Effector CD4-positive, alpha-beta T cell (primary cell): ENCODE measurements around the gene GJD2.

Experiments
- DNase-seq: peaks from one replicate; pipeline ENCODE4 v3.0.0-alpha.2; 2020

The GJD2 gene

DNA sequence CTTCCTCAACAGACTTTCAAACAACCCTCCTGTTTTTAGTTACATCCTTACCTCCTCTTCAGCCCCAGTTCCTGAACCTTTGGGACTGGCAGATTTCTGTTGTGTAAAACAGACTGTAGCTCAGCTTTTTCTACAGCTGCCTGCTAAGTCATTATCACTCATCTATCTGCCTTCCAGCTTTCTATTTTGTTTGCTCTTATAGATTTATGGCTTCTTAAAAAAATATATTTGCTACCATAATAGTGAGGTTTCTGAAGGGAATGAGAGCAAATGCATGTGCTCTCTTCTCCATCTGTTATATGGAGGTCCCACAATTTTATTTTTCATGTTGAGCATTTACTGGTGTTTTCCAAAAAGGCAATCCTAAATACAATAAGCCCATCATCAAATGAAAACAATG is 18.2 kb upstream of the GJD2 start:
- DNase-seq = no peak

DNA sequence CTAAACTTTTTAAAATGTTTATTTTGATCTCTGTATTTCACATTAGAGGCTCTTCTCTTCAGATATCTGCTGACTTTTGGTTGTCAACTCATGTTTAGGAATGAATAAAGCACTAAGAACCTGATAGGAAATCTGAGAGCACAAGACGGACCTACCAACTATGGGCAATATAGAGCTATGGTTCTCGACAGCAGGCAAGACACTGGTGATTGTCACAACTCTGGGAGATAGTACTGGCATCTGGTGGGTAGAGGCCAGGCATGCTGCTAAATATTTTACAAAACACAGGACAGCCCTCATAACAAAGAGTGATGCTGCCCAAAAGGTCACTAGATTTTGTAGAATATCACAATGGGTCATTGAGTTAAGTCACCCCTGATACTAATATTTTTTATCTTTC is 17.5 kb upstream of the GJD2 start:
- DNase-seq = no peak

DNA sequence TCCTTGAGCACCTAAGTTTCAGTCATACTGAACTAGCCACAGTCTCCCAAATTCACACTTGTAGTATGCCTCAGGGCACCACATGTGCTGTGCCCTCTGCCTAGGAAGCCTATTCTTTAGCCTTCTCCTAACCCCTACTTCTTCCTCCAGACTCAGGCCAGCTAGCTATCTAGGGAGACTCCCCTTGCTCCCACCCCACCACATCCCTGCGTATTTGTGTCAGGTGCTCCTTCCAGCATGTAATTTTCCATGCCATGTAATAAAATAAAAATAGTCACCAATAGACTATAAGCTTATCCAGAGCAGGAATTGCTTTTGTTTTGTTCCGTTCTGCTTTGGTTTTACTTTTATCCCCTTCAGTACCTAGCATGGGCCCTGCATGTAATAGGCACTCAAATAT is 14.9 kb upstream of the GJD2 start:
- DNase-seq = no peak

DNA sequence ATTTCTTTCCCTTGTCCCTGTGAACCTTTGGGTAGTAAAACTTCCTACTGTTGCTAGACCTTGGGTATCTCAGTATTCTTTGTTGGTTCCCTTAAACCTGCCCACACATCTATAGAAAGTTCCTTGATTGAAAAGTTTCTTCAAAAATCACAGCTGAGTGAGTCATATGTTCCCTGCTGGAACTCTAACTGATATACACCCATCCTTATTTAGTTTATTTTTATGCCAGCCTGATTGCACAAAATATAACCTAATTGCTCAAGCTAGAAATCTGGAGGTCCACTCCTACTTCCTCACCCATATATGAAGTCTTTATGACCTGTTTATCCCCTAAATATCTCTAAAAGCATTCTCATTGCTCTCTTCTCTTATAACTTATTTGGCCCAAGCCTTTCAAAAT is 13.7 kb upstream of the GJD2 start:
- no peak for DNase-seq

DNA sequence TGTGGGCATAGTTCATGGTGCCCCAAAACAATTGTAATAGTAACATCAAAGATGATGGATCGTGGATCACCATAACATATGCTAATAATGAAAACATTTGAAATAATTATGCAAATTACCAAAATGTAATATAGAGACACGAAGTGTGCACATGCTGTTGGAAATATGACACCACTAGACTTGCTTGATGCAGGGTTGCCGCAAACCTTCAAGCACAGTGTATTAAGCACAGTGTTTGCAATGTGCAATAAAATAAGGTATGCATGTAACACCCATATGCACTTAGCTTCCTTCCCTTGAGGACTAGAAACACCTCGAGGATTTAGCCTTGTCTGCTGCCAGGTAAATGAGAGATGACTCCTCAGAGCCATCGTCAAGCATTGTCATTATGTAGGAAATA is 10.9 kb upstream of the GJD2 start:
- DNase-seq = no peak

DNA sequence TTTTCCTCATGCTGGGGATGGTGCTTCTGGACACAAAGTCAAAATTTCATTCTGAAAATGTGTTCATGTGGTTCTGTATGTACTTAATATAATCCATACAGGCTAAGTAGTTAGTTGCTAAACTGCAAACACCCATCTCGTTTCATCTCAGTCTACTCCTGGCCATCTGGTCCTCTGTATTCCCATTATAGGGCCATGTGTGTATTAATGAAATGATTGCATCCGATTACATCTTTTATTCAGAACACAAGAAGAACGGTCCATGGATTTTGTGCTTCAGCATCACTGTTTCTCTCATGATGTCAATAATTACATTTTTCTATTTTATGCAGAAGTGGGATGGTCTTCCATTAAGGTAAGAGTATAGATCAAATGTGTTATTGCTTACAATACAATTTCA is 6.1 kb upstream of the GJD2 start:
- DNase-seq = no peak

DNA sequence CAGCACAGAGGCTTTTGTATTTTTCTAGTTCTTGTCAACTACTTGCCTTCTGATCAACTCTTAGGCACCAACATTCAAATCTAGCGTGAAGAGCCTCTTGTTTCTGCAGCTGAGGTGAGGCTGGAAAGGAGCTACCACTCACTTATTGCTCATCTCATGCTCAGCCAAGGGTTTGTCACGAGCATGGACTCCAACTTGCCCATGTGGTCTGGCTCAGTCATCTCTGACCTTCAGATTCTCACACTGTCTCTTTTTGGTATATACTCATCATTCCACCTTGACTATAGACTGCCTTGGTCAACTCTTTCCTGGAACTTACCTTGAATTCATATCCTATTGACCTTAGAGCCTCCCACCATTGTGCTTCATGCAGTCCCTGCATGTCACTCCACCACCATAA is 5.2 kb upstream of the GJD2 start:
- no peak for DNase-seq

DNA sequence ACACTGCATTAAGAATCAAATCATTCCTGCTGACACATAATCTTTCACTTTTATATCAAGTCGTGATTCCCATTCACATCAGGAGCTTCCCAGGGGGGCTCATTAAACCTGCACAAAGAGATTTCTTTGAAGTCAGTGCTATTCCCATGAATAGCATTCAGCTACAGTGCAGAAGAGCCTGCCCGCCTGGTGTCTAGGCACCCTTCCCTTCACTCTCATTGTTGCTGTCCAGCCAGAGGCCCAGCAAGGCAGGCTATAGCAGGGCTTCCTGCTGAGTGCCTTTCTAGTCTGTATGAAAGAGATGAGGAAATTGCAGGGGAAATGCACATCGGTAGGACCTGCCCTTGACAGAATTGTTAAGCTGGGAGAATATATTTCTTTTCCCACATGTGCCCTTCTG is 4.5 kb upstream of the GJD2 start:
- no peak for DNase-seq

DNA sequence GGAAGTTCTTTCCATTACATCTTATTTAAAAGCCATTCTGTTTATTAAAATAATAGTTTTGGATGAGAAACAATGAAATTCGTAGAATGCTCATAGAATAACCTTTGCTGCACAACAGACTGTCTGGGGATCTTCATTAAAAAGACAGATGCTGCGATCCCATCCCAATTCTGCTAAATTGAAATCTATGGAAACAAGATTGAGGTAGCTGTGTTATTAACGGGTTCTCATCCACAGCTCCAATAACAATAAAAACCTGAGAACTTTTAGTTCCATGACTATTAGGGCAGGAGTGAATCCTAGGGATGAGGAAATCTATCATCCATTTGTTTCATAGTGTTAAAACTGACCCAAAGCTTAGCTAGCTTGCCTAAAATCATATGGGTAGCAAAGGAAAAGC is 2.5 kb upstream of the GJD2 start:
- DNase-seq = no peak

DNA sequence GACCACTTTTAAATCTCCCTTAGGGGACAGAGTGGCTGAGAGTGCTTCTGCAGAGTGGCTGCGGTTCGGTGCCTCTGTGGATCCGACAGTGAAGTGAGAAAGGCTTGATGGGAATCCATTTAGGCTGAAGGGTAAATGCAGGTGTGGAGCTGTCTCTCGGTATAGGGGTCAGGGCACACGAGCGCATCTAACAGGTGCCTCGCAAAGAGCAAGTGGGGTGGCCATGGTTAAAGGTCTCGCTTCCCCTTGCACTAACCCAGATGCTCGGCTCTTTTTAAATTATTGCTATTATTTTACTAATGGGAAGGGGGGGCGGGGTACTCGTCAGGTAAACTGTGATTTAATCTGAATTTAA is 598 bp upstream of the GJD2 start:
- DNase-seq = no peak

DNA sequence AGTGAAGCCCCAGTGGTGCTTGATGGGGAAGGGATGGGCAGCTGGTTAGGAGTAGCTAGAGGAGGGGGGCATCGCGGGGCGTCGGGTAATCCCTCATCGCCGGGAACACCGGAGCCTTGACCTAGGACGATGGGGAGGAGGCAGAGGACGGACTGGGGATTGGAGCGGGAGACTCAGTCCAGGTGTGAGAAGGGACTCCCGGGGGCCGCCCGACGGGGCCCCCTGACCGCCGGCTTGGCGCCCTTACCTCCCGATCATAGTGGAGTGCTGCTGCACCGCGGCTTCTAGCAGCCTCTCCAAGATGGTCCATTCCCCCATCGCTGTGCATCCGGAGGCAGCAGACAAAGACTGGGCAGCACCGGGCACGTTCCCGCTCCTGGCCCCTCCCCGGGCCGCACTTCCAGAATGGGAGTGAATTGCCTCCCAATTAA is 612 bp downstream of the GJD2 start:
- no peak for DNase-seq

DNA sequence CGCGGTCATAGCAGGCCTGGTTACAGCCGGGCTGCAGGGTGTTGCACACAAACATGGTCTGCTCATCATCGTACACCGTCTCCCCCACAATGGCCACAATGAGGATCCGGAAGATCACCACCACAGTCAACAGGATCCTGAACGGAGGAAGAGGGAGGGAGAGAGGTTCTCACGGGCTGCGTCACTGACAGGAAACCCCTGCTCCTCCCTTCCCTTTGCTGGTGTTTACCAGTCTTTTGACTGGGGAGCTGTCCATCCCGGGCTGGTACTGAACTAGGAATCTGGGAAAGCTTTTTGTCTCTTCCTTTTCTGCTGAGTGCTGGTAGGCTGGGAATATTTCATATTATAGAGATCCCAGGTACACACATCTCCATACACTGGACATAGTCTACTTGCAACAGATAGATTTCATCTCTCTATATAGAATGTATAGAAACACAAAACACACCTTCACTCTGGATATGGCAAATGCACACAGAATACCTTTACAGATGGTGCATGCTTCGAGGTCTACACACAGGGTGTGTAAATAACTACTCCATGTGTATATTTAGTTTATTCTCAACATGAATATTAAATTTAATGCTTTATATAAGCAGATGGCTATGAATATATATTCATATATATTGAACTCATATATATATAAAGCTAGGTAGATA is 1.4 kb downstream of the GJD2 start:
- DNase-seq = no peak

DNA sequence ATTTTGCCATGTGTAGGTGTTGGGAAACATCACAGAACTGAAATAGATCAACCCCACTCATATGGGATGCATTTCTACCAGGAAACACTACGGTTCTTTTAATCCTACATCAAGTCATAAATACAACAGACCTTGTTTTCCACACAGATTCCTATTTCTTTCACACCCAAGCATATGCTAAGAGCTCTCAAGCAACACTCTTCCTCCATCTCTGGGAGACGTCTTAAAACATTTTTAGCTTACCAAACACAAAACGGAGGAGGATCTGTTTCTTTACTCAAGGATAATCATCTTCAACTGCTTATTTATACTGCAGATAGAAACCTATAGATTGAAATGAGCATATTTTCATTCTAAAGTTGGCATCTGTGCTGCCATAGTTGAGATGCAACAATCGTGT is 5.1 kb downstream of the GJD2 start:
- DNase-seq = no peak

DNA sequence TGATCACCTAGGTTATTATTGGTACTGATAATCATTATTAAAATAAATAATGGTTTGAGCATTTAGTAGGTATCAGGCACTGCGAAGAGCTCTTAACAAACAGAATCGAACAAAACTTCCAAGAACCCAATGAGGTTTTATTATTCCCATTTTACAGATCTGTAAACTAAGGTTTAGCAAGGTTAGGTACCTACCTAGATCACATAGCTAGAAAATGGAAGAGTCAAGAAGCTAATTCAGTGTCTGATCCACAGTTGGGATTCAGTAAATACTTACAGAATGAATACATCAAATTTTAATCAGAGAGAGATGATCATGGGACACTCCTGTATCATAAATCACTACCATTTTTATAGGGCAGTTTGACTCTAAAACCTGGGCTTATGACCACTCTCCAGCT is 15.5 kb downstream of the GJD2 start:
- no peak for DNase-seq

DNA sequence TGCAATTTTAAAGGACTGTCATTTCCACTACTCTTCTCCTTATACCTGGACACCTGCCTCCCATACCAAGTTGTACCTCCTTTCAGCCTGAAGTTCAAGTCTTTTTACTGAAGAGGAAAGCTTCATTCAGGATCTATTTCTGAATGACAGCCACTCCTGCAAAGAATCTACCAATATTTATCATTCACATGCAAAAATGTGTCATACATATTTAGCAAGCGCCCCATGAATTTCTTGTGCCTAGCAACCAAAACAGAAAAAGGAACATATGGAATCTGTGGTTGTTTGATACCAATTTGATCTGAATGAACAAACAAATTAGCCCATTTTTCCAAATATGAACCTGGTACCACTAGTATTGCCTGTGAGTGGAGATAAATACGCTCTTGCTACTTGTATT is 16.8 kb downstream of the GJD2 start:
- no peak for DNase-seq

DNA sequence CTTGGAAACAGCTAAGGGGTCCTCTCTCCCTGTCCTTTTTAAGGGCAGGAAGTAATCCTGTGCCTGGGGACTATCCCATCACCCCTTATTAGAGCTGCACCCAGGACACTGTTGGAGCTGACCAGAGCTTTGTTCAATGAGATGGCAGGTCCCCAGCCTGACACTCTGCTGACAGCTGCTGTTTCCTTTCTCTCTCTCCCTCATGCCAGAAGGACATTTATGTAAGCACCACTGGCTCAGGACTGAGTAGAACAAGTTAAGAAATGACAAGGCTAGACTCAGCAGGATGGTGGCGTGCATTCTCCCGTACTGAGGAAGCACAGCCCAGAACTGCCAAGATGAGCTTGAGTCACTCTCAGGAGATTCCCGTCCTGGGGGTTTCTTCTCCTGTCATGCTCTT is 17.3 kb downstream of the GJD2 start:
- DNase-seq = no peak

DNA sequence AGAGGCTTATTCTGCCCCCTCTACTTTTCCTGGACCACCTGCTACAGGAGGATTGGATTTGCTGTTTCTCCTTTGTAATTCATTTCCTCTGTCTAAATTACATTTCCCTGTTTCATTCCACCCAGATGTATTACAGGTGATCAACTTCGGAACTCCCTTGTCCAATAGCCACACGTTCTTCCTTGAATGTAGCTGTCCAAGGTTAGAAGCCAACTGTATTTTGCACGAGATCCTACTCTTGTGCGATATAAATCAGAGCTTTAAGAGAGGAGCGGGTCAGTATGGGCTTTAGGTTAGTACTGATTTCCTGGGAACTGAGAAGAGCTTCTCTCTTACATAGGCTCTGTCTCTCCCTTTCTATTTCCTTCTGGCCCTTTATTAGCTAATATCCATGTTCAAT is 20.5 kb downstream of the GJD2 start:
- no peak for DNase-seq

DNA sequence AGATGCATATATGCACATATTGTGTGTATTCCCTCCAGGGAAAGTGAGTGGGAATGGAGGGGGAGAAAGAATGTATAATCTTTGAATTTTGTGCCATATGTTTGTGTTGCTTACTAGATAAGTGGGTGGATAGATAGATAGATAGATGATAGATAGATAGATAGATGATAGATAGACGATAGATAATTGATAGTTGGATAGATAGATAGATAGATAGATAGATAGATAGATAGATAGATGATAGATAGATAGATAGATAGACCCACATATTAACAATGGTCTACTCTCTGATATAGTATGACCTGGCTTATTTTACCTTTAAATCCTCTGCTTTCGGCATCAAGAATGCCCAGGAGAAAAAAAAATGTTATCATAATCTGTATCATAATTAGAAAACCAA is 21.2 kb downstream of the GJD2 start:
- DNase-seq = no peak

DNA sequence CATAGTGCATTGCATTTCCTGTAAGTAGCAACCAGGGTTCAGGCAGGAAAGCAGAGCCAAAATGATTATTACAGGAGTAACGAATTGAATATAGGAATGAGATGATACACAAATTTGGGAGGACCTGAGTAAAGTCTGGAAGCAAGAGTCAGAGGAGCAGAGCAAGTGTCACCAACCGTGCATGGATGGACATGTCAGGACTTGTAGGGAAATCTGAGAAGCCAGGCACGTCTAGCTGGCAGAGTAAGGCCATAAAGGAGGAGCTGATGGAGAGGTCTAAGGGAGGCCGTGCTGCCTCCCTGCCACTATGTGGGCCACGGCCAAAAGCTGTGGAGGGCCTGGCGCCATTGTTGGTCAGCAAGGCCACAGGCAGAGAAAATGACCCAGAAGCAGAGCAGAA is 22.4 kb downstream of the GJD2 start:
- DNase-seq = no peak

DNA sequence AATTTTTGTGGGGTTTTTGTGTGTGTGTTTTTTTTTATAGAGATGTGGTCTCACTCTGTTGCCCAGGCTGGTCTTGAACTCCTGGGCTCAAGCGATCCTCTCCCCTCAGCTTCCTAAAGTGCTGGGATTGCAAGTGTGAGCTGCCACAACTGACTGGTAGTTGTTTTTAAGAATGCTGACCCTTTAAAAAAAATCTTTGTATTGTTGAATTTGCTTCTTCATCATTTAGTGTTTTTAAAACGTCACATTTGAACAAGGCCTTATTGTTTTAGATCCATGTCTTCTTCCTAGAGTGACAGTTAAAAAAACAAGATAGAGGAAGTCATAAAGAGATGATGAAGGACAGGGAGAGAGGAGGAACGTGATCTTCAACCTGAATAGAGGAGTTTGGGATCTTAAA is 24.1 kb downstream of the GJD2 start:
- no peak for DNase-seq

DNA sequence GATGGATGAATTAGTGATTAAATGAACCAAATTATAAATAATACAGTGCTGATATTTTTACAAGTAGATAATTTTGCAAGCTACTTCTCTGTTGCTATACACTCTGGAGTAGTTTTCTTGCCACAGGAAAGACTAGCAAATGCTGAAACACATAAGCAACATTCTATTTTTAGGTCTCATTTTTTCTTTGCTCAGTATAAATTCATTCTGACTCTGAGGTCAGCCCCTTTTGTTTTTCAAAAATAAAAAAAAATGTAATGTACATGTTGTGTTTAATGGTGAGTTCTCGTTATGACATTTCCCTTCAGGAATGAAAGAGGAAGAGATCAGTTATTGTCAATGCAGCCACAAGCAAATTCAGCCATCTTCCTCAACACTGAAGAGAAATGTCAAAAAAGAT is 24.9 kb downstream of the GJD2 start:
- DNase-seq = no peak

DNA sequence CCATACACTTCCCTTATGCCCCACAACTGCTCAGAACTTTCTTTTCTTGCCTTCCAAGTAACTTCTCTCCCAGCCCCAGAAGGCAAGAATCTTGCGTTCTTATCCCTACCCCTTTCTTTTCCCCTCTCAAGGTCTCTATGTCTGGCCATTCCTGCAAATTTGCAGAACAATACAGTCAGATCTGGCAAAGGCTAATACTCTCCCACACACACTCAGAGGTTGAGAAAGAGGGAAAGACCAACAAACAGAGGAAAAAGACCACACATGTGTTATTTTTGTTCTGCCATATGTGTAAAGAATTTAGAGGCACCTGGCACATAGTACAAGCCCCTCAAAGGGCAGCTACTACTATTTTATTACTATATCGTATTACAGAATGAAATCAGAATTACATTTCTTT is 25.7 kb downstream of the GJD2 start:
- no peak for DNase-seq

DNA sequence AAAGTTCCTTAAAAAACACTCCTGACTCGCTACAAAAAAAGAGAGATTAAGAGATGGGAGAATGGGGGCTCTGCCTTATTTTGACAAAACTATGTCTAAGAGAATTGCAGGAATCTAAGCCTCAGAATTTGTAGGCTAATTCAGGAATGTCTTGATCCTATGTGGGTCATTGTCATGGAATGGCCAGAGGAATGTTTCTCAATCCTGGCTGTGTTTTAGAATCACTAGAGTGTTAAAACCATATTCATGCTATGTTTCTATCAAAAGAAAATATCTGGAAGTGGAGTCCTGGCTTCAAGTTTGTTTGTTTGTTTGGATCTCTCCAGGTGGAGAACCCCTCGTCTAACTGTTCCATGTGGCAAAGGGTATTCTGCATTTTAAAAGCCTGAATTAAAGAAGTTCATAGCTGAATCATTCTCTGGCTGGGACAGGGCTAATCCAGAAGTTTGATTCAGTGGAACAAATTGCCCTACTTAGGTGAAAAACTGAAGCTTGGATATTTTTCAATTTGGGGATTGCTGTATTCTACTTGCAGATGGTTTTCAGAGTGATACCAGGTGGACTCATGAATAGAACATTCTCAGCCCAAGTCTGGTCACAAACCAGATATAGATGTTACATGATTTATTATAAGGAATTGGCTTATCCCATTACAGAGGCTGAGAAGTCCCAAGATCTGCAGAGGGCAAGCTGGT is 28.2 kb downstream of the GJD2 start:
- no peak for DNase-seq

DNA sequence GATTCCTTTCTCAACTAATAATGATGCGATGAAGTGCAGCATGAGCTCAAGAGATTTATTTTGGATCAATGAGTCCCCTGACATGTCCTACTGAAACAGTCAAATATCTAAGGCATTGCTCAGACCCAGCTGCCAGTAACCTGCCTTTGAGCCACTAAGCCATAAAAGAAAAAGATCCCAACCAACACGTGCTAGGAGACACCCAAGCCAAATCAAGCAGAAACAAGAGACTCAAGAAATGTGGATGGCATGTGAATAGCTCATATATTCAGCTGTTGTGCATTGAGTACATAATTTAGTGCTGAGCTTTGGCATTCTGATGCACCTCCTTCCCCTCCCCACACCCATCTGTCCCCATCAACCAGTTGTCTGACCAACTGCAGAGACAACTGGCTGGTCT is 29.2 kb downstream of the GJD2 start:
- DNase-seq = no peak

DNA sequence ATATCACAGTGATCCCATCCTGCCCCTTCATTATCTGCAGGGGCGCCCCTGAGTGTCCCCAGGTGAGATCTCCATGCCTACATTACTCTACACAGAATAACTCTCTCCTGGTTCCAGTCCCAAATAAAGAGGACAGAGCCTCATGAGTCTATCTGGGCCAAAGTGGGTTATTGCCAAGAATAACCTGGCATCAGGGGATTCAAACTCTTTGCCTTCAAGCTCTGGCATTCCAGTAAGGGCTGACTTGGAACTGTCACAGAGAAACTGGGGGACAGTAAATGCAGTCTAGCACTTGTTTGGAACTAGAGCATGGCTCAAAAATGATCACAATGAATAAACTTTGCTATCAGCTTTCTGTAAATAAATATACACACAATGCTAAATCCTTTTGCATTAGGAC is 30.3 kb downstream of the GJD2 start:
- DNase-seq = no peak
